GM12801 (cell line): ENCODE data around the gene TCL1B.

Experiments used
- TF ChIP-seq, protein P1 (sequence below): IDR thresholded peaks from one replicate; pipeline ENCODE4 v1.5.1; 2011; ENCODE audit warnings: control low read depth; ENCODE audit not compliant: insufficient read length; ENCODE audit errors: extremely low read depth

Gene TCL1B

DNA sequence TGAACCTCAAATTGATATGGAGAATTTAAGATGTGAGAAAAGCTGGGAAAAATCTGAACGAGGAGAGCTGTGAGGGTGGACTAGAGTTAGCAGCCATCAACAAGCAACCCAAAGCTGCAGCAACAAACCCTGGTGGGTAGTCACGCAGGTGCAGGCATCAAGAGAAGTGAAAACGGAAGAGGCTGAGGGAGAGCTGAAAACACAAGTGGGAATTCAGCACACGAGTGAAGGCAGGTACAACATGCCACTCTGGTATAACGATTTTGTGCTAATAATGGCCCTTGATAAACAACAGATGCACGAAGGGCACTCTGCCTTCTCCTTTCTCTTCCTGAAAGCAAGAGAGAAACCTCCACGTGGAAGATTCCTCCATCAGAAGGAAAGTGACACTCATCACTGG is 11.5 kb downstream of the TCL1B start:
- TF ChIP-seq, protein P1, sequence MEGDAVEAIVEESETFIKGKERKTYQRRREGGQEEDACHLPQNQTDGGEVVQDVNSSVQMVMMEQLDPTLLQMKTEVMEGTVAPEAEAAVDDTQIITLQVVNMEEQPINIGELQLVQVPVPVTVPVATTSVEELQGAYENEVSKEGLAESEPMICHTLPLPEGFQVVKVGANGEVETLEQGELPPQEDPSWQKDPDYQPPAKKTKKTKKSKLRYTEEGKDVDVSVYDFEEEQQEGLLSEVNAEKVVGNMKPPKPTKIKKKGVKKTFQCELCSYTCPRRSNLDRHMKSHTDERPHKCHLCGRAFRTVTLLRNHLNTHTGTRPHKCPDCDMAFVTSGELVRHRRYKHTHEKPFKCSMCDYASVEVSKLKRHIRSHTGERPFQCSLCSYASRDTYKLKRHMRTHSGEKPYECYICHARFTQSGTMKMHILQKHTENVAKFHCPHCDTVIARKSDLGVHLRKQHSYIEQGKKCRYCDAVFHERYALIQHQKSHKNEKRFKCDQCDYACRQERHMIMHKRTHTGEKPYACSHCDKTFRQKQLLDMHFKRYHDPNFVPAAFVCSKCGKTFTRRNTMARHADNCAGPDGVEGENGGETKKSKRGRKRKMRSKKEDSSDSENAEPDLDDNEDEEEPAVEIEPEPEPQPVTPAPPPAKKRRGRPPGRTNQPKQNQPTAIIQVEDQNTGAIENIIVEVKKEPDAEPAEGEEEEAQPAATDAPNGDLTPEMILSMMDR: no peak

DNA sequence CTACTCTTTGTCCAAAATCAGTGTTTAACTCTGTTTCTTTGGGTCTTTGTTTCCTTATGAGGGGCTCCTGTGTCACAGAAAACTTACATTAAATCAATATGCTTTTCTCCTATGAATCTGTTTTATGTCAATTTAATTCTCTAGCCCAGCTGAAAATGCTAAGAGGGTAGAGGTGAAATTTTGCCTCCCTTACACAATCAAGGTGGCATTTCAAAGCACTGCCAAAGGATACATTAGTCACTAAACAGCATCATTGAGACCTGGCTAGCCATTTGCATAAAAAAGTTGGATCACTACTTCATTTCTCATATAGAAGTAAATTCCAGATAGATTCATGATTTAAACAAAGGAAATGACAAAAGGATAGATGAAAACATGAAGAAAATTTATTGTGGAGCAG is 12.1 kb downstream of the TCL1B start:
- TF ChIP-seq, protein P1: no peak

DNA sequence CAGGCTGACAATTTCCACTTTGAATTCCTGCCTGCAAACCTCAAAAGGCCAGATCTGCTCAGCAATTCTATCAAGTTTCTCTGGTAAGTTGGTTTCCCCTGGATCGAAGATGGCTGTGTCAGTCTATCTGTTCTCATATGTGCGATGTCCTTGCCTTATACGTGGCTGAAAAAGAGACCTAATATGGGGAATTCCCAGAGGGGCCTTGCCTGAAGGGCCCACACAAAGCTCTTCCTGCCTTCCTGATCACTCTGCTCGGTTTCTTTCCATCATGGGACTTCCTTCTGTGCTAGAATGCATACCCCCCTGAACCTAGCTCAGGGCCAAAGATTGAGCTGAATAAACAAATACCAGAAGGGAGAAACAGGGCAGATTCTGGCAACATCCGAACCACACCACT is 13.2 kb downstream of the TCL1B start:
- TF ChIP-seq, protein P1: no peak

DNA sequence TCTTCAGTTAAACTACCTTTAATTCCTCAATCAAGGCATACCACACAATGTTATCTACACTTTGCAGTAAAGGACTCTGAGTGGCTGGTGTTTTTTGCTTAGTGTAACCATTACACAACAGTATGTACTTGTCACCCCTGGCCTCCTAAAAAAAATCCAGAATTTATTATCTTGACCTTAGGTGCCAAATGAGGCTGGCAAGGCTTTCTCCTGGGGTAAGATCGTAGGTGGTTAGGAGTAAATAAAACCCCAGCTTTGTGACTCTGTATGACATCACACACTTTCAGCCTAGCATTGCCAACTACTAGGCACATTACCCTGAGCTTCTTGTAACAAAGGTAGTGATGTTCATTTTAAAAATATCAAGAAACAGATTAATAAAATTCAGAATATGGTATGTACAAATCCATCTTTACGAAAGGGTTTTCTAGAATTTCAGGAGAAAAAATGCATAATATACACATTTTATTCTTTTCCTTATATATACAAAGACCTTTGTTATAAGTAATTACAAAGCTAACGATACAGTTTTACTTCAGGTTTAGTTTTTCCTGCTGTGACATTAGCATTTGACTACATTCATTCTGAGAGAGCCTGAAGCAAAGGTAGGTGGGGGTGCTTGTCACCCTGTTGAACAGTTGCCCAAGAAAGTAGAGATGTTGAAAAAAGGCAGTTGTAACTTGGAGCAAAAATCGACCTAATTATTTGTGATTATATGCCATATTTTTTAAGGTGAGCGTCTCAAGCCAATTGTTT is 14.2 kb downstream of the TCL1B start:
- TF ChIP-seq, protein P1: no peak

DNA sequence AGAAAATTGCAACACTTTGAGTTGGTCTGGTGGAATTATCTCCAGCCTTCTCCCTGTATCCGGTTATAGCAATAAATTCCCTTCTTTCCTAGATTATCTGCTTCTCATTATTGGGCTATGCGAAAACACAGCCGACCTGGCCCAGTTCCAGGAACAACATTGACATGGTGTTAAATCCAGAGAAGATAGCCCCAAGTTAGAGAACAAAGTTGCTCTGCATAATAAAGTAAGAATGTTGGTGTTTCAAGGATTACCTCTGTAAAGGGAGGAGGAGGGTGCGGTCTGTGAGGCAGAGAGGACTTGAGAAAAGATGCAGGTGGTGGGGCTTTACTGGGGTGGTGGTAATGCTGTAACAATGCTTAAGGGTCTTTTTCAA is 15.6 kb downstream of the TCL1B start:
- TF ChIP-seq, protein P1: no peak

DNA sequence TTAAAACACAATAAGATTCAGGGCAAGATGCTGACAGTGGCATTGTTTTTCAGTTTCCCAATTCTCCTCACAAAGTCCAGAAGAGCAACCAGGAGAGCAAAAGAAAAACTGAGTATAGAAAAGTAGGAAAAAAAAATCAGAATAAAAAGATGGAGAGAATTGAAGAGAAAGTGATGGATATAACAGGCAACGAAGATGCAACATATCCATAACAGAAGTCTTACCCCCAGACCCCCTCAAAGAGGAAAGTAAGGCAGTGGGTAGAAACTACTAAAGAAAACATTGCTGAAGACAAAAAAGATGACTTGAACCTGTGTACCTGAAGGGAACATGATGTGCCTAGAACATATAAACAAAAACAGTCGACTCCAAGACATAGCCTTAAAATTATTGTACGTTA is 17.1 kb downstream of the TCL1B start:
- TF ChIP-seq, protein P1: no peak

DNA sequence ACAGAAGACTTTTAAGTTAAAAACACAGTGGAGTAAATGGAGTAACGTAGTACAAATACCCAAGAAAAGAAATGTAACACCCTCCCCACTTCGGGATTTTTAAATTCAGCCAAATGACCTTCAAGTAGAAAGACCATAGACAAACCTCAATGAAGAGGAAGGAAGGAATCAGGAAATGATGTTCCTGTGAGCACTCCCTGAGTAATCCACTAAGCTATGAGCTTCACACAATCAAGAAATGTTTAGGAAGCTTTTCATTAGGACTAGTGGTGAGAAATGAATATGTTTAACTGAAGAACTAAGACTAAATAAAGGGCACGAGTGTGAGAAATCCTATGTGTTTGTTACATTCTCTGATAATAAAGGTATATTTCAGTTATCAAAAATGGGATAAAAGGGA is 17.6 kb downstream of the TCL1B start:
- TF ChIP-seq, protein P1: no peak
